PFSK-1 (cell line): ENCODE data around the gene NOP58.

Source experiments
- POLR2AphosphoS5 ChIP-seq: IDR thresholded peaks from 2 replicates; pipeline ENCODE4 v1.6.1; 2012; ENCODE audit warnings: low read depth, mild to moderate bottlenecking, control low read depth, low read length, moderate library complexity
- REST ChIP-seq, 2 experiments: IDR thresholded peaks; 2 replicates each; pipeline versions ENCODE4 v1.6.1 to v1.8.0; 2011 to 2012; ENCODE audit warnings: low read depth in 2 of 2, low read length in 2 of 2, control low read depth in 1 of 2, inconsistent platforms in 1 of 2, mild to moderate bottlenecking in 1 of 2, moderate library complexity in 1 of 2; ENCODE audit not compliant: insufficient read depth in 1 of 2
- SIN3A ChIP-seq: IDR thresholded peaks from 2 replicates; pipeline ENCODE4 v1.6.1; 2012; ENCODE audit warnings: mild to moderate bottlenecking, low read length, moderate library complexity, borderline replicate concordance; ENCODE audit not compliant: insufficient read depth
- TAF1 ChIP-seq: IDR thresholded peaks from 2 replicates; pipeline ENCODE4 v1.6.1; 2012; ENCODE audit warnings: low read length, control low read depth, borderline replicate concordance; ENCODE audit not compliant: insufficient read depth

- no peak for TF ChIP-seq SIN3A
- no peak for TF ChIP-seq TAF1
- TF ChIP-seq POLR2AphosphoS5, result no peak
- TF ChIP-seq REST (IDR thresholded peaks at IDR 0.05; ENCODE audit: insufficient read depth in 1 of 2, low read depth in 2 of 2, low read length in 2 of 2), result no peak
Measured at GRCh38 chr2:202322435-202322834, 56.9 kb downstream of the NOP58 start.
